Panc1 (cell line): ENCODE measurements around the gene KCNC4. TPM values are rescaled to one million over a fixed set of nuclear protein-coding genes. Genes with fewer than 3 reads are reported as not detected.

ENCODE experiments used
- ATAC-seq: fragments of 200-7000 bp; cut with Tn5 transposase; 2 replicates; pipeline ENCODE4 v1.9.1; 2020; ENCODE audit warnings: mild to moderate bottlenecking, moderate library complexity
- BruUV-seq: library from RNA; stranded (reverse); fragments of 400-500 nt; replicated peaks from 2 replicates; lab custom pipeline; 2021; lab: Mats Ljungman, UMichigan
- CTCF ChIA-PET: fragments of 300-600 bp; sonication (Branson Sonifier 250); formaldehyde crosslinking; loops from one replicate; lab custom pipeline; 2022; ENCODE audit warnings: antibody characterized with exemption; lab: Charles Lee
- POLR2A ChIA-PET: fragments of 300-600 bp; sonication (Branson Sonifier 250); formaldehyde crosslinking; loops from one replicate; lab custom pipeline; 2022; ENCODE audit warnings: antibody characterized with exemption; lab: Charles Lee
- DNase-seq: peaks from one replicate; pipeline ENCODE4 v3.0.0-alpha.2; 2010; ENCODE audit warnings: low read depth, low spot score
- H3K27ac ChIP-seq: 2 replicates; pipeline ENCODE4 v1.5.1; 2011; ENCODE audit warnings: mild to moderate bottlenecking, low read length, inconsistent platforms
- H3K27me3 ChIP-seq: fragments of 200-500 bp; sonication (Bioruptor generic); 2 replicates; pipeline ENCODE4 v1.6.0; 2014; ENCODE audit warnings: low read length, inconsistent platforms; ENCODE audit not compliant: control insufficient read depth, insufficient read depth
- H3K36me3 ChIP-seq: fragments of 200-500 bp; sonication (Bioruptor generic); 2 replicates; pipeline ENCODE4 v1.5.1; 2014; ENCODE audit warnings: inconsistent platforms, mild to moderate bottlenecking, low read length, moderate library complexity; ENCODE audit not compliant: control insufficient read depth, insufficient read depth
- H3K4me1 ChIP-seq: 2 replicates; pipeline ENCODE4 v1.5.1; 2011; ENCODE audit warnings: inconsistent platforms, mild to moderate bottlenecking, low read length, moderate library complexity; ENCODE audit not compliant: control insufficient read depth, insufficient read depth
- H3K4me3 ChIP-seq, 2 experiments: 2 replicates each; pipeline ENCODE4 v1.5.1; 2011 to 2012; ENCODE audit warnings: low read depth in 2 of 2, low read length in 2 of 2, mild to moderate bottlenecking in 2 of 2, inconsistent platforms in 1 of 2, moderate library complexity in 1 of 2
- H3K9me3 ChIP-seq: fragments of 200-500 bp; sonication (Bioruptor generic); 2 replicates; pipeline ENCODE4 v1.5.1; 2014; ENCODE audit warnings: low read depth, mild to moderate bottlenecking, inconsistent platforms, low read length, moderate library complexity; ENCODE audit not compliant: control insufficient read depth, insufficient read depth
- CTCF ChIP-seq: fragments of 450-650 bp; IDR thresholded peaks from 2 replicates; pipeline ENCODE4 v1.5.1; 2017; ENCODE audit warnings: mild to moderate bottlenecking
- POLR2AphosphoS5 ChIP-seq: IDR thresholded peaks from 2 replicates; pipeline ENCODE4 v1.6.1; 2012; ENCODE audit warnings: mild to moderate bottlenecking, low read depth, low read length, moderate library complexity
- REST ChIP-seq, 2 experiments: IDR thresholded peaks; 2 replicates each; pipeline ENCODE4 v1.6.1; 2011 to 2012; ENCODE audit warnings: low read depth in 2 of 2, control low read depth in 1 of 2, low read length in 1 of 2, mild to moderate bottlenecking in 1 of 2, moderate library complexity in 1 of 2; ENCODE audit not compliant: insufficient read depth in 1 of 2
- SIN3A ChIP-seq: IDR thresholded peaks from 2 replicates; pipeline ENCODE4 v1.6.1; 2012; ENCODE audit warnings: low read depth, mild to moderate bottlenecking, low read length, moderate library complexity, borderline replicate concordance; ENCODE audit not compliant: insufficient read depth
- TCF7L2 ChIP-seq: IDR thresholded peaks from 2 replicates; pipeline ENCODE4 v1.6.1; 2011; ENCODE audit warnings: mild to moderate bottlenecking, low read depth, low read length, inconsistent platforms
- in situ Hi-C: cut with HindIII; loops from 2 replicates; pipeline ENCODE4 v1.10.0; 2016; ENCODE audit warnings: low sequenced_read_pairs, low pct_unique_long_range_greater_than_20kb
- intact Hi-C: fragments of 100-400 bp; cut with micrococcal nuclease; formaldehyde crosslinking; loops from one replicate; pipeline ENCODE4 v1.10.0; 2022; ENCODE audit not compliant: unreplicated experiment
- total RNA-seq: library from RNA; stranded (reverse); gene quantifications from one replicate; pipeline ENCODE4 v1.2.1, GENCODE V29; 2021; ENCODE audit not compliant: unreplicated experiment

KCNC4 gene
- total RNA-seq, 1 experiment from 2014 or later = 15.4 TPM

GRCh38 chr1:110248746-110249145 lies 38.6 kb downstream of the KCNC4 start:
- in situ Hi-C loops (no loop called here), intact Hi-C loops (no loop called here)
- Histone ChIP-seq H3K27me3 (no peaks in the 10 kb centered on the region), H3K9me3 (no peaks in the 10 kb centered on the region), H3K27ac (no peak overlapping the region), H3K4me3 (no peak overlapping the region), H3K4me1 (no peaks in the 10 kb centered on the region), H3K36me3 (no peaks in the 10 kb centered on the region)
- BruUV-seq = no TSS peak
- TF ChIP-seq SIN3A = no peak
- TF ChIP-seq CTCF = no peak
- TF ChIP-seq REST (IDR thresholded peaks at IDR 0.05; ENCODE audit: insufficient read depth in 1 of 2, low read depth in 2 of 2, low read length in 1 of 2) = no peak
- TF ChIP-seq POLR2AphosphoS5 = no peak
- TF ChIP-seq TCF7L2 = no peak
- ChIA-PET POLR2A (no interaction called here), CTCF (no interaction called here)
- no peak for DNase-seq
- ATAC-seq = no peak

GRCh38 chr1:110249256-110249655 lies 39.1 kb downstream of the KCNC4 start:
- in situ Hi-C loops (no loop called here), intact Hi-C loops (no loop called here)
- DNase-seq (no peak), ATAC-seq (no peak)
- Histone ChIP-seq H3K9me3 (no peaks in the 10 kb centered on the region), H3K27ac (no peak overlapping the region), H3K36me3 (no peaks in the 10 kb centered on the region), H3K27me3 (no peaks in the 10 kb centered on the region), H3K4me3 (no peak overlapping the region), H3K4me1 (no peaks in the 10 kb centered on the region)
- ChIA-PET POLR2A (no interaction called here), CTCF (no interaction called here)
- no TSS peak for BruUV-seq
- TF ChIP-seq POLR2AphosphoS5 (no peak), REST (IDR thresholded peaks at IDR 0.05; ENCODE audit: insufficient read depth in 1 of 2, low read depth in 2 of 2, low read length in 1 of 2) (no peak), SIN3A (no peak), TCF7L2 (no peak)
